Heart left ventricle (tissue), 16 donors: ENCODE data around the gene TMEM30B. TPM values are rescaled to one million over a fixed set of nuclear protein-coding genes. Genes with fewer than 3 reads are reported as not detected.
A peak's percentile ranks its signal among the peaks of the same experiment; 100 is the strongest.

Experiments used
- ATAC-seq, 4 donors: fragments of 200-7000 bp; cut with Tn5 transposase; one replicate each; pipeline ENCODE4 v1.9.1; 2020 to 2022; ENCODE audit warnings: moderate library complexity in 4 of 4, mild to moderate bottlenecking in 3 of 4, moderate number of reproducible peaks in 1 of 4
- DNase-seq, 5 donors: peaks; one replicate each; pipeline ENCODE4 v3.0.0-alpha.2; 2020
- H3K27ac ChIP-seq, 12 donors: fragments of 200-600 bp; sonication (generic) in 4 of 12; one replicate each; pipeline versions ENCODE4 v1.5.0 to v1.8.0; 2016 to 2022; ENCODE audit warnings: mild to moderate bottlenecking in 2 of 12
- H3K27me3 ChIP-seq, 9 donors: fragments of 200-600 bp; sonication (generic) in 2 of 9; one replicate each; pipeline versions ENCODE4 v1.5.1 to v1.8.0; 2016 to 2022; ENCODE audit warnings: mild to moderate bottlenecking in 3 of 9
- H3K36me3 ChIP-seq, 9 donors: fragments of 200-600 bp; sonication (generic) in 2 of 9; one replicate each; pipeline versions ENCODE4 v1.5.0 to v1.8.0; 2018 to 2022; ENCODE audit warnings: mild to moderate bottlenecking in 2 of 9
- H3K4me1 ChIP-seq, 12 donors: fragments of 200-600 bp; sonication (generic) in 4 of 12; one replicate each; pipeline versions ENCODE4 v1.5.0 to v1.8.0; 2016 to 2022; ENCODE audit warnings: mild to moderate bottlenecking in 3 of 12
- H3K4me3 ChIP-seq, 12 donors: fragments of 200-600 bp; sonication (generic) in 4 of 12; one replicate each; pipeline versions ENCODE4 v1.5.0 to v1.8.0; 2017 to 2022; ENCODE audit warnings: mild to moderate bottlenecking in 9 of 12, moderate library complexity in 4 of 12
- H3K9me3 ChIP-seq, 12 donors: fragments of 200-600 bp; sonication (generic) in 4 of 12; one replicate each; pipeline versions ENCODE4 v1.5.0 to v1.8.0; 2016 to 2022; ENCODE audit warnings: mild to moderate bottlenecking in 1 of 12
- POLR2A ChIP-seq, 2 donors: fragments of 450-650 bp; IDR thresholded peaks; one replicate each; pipeline ENCODE4 v1.6.1; 2017; ENCODE audit warnings: antibody characterized with exemption in 2 of 2, mild to moderate bottlenecking in 2 of 2, moderate library complexity in 2 of 2
- WGBS, 4 donors: extraction: QIAGEN DNeasy Blood & Tissue Kit in 2 of 4; methylation state at CpG; one replicate each; pipeline versions ENCODE4 v1.1.5 to v1.1.7; 2013 to 2018; 5-methylcytosine and 5-hydroxymethylcytosine counted together
- intact Hi-C, 10 donors: fragments of 100-400 bp; cut with DNase I; formaldehyde crosslinking; loops; one replicate each; pipeline versions ENCODE4 v1.11.1 to v1.14.2; 2022
- polyA plus RNA-seq, 2 donors: library from polyadenylated mRNA; stranded (reverse); fragments of 200-250 nt; gene quantifications; one replicate each; pipeline ENCODE4 v1.2.3, GENCODE V29; 2013
- total RNA-seq, 9 donors: library from RNA; depleted of rRNA in 2 of 9; stranded (reverse); fragments of >200 nt in 2 of 9; fragmentation: NEBNext Ultra II Directional in 3 of 9; extraction: Animal tissue kit (Norgen Biotek cat#: 25700) in 3 of 9; gene quantifications; one replicate each; pipeline versions ENCODE4 v1.1.0 to v1.2.4, GENCODE V29; 2016 to 2023
- TF ChIP-seq, protein P1 (sequence below), 12 donors: fragments of 200-600 bp; sonication (generic) in 4 of 12; IDR thresholded peaks; one replicate each; pipeline versions ENCODE4 v1.5.0 to v1.8.0; 2018 to 2022; ENCODE audit warnings: antibody characterized with exemption in 12 of 12, mild to moderate bottlenecking in 5 of 12
- donor health status: ischemic (EF 13 %, LVEDD 7.1; RV severe dilation, severe dysfunction).
- donor health status: healthy with polysubstance abuse.
- donor health status: DM: no; HTN: yes; CAD: no.
- donor health status: DM: no; HTN: no; CAD: no.
- donor health status: ischemic (EF 25% LVEDD 6.9; RV normal size, moderate dysfunction).
- donor health status: ischemic (EF 25% LVEDD 5.7; RV mildly dilated, moderate dysfunction).
- donor health status: healthy.
- donor health status: DM: yes; HTN: yes; CAD: no.
- donor health status: ischemic (EF 35%, LVEDD 5.7; RV mildly dilated, moderate dysfunction).
- donor health status: nonischemic (EF 11% LVEDD 7.7; RV severe dilation, severe dysfunction).
- donor health status: DM: yes; HTN: yes; CAD: no.
- donor health status: PGD.
- donor health status: ischemic (EF 29% LVEDD 5.4; RV normal size, mild dysfunction).
- donor health status: nonischemic (EF 23%, LVEDD 6.1; RV moderate dilation, normal function).

The TMEM30B gene
- total and polyA plus RNA-seq, 11 donors = 0.11 to 2.4 (median 0.38) TPM

- ATAC-seq = peak in 2 of 4 donors; percentile 17 to 20
- Histone ChIP-seq H3K4me3 (peak overlapping the region in 1 of 12 donors; percentile 9), H3K27ac (peak overlapping the region in 10 of 12 donors; percentile 15 to 84 (median 57)), H3K9me3 (peaks cover 0 to 9% (median 0%) of the 10 kb centered on the region in 12 donors), H3K4me1 (peaks cover 0 to 47% (median 23%) of the 10 kb centered on the region in 12 donors), H3K36me3 (no peaks in the 10 kb centered on the region), H3K27me3 (no peaks in the 10 kb centered on the region)
- intact Hi-C loops = loop anchor here in 4 of 10 donors (5.0 to 10.0 kb wide), 4 partner anchors 86 to 106 kb away; no protein-coding TSS in a partner anchor
- TF ChIP-seq, protein P1, sequence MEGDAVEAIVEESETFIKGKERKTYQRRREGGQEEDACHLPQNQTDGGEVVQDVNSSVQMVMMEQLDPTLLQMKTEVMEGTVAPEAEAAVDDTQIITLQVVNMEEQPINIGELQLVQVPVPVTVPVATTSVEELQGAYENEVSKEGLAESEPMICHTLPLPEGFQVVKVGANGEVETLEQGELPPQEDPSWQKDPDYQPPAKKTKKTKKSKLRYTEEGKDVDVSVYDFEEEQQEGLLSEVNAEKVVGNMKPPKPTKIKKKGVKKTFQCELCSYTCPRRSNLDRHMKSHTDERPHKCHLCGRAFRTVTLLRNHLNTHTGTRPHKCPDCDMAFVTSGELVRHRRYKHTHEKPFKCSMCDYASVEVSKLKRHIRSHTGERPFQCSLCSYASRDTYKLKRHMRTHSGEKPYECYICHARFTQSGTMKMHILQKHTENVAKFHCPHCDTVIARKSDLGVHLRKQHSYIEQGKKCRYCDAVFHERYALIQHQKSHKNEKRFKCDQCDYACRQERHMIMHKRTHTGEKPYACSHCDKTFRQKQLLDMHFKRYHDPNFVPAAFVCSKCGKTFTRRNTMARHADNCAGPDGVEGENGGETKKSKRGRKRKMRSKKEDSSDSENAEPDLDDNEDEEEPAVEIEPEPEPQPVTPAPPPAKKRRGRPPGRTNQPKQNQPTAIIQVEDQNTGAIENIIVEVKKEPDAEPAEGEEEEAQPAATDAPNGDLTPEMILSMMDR (IDR thresholded peaks at IDR 0.05) = no peak
- TF ChIP-seq POLR2A (IDR thresholded peaks at IDR 0.05) = no peak
- WGBS, 4 donors = 90 to 98% (median 95%) methylated on average over 4 of the region's 4 CpGs
- DNase-seq = no peak
These were observed 47.6 kb upstream of the TMEM30B start for GRCh38 chr14:61328626-61329262.

DNA sequence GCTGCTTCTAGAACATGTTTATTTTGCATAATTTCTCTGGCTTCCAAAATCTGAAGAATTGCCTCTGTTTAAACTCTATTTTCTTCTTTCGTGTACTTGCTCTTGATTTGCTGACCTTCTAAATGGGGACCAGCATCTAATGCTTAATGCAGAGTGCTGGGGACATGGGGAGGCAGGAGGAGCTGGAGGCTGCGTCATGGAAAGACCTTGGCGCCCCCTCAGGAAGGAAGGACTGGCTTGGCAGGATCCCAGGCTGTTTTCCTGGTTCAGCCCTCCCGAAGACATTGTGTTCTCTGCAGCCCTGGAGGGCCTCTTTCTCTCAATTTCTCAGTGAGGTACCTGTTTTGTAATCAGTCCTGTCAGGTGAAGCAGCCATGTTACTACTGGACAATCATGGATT is 45.7 kb upstream of the TMEM30B start:
- ATAC-seq = peak; percentile 62 to 91 (median 84)
- TF ChIP-seq POLR2A (IDR thresholded peaks at IDR 0.05) = peak in 1 of 2 donors; percentile 41
- TF ChIP-seq, protein P1 (IDR thresholded peaks at IDR 0.05) = no peak
- Histone ChIP-seq H3K4me1 (peaks cover 0 to 44% (median 26%) of the 10 kb centered on the region in 12 donors), H3K36me3 (no peaks in the 10 kb centered on the region), H3K27me3 (peaks cover 0 to 10% (median 0%) of the 10 kb centered on the region in 9 donors), H3K9me3 (peaks cover 0 to 9% (median 0%) of the 10 kb centered on the region in 12 donors), H3K4me3 (peak overlapping the region in 8 of 12 donors; percentile 3 to 36 (median 12)), H3K27ac (peak overlapping the region; percentile 48 to 88 (median 78))
- 16 to 36% (median 30%) methylated on average over 4 of the region's 4 CpGs for WGBS, 4 donors
- intact Hi-C loops = loop anchor here in 4 of 10 donors (5.0 to 10.0 kb wide), 4 partner anchors 88 to 108 kb away; no protein-coding TSS in a partner anchor
- peak; percentile 78 to 89 (median 83) for DNase-seq

- Histone ChIP-seq H3K36me3 (no peaks in the 10 kb centered on the region), H3K27me3 (peaks cover 0 to 17% (median 2%) of the 10 kb centered on the region in 9 donors), H3K4me3 (peak overlapping the region in 1 of 12 donors; percentile 36), H3K4me1 (peaks cover 3 to 46% (median 27%) of the 10 kb centered on the region in 12 donors), H3K9me3 (peaks cover 0 to 9% (median 0%) of the 10 kb centered on the region in 12 donors), H3K27ac (peak overlapping the region; percentile 14 to 88 (median 76))
- DNase-seq (no peak), ATAC-seq (no peak)
- intact Hi-C loops = loop anchor here in 4 of 10 donors (5.0 to 10.0 kb wide), 4 partner anchors 89 to 109 kb away; no protein-coding TSS in a partner anchor
- WGBS, 4 donors = 88 to 98% (median 92%) methylated on average over 1 of the region's 1 CpG
- TF ChIP-seq POLR2A (IDR thresholded peaks at IDR 0.05) = no peak
- TF ChIP-seq, protein P1 (IDR thresholded peaks at IDR 0.05) = no peak
These were observed 45.0 kb upstream of the TMEM30B start for GRCh38 chr14:61326146-61326545.

DNA sequence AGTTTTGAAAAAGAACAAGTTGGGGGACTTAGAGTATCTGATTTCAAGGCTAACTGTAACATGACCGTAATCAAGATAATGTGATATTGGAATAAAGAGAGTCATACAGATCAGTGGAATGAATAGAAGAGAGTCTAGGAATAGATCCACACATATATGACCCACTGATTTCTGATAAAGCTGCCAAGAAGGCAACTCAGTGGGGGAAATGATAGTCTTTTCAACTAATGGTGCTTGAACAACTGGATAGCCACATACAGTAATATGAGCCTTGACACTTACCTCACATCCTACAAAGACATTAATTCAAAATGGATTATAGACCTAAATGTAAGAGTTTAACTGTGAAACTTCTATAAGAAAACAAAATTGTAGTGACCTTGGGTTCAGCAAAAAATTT is 44.0 kb upstream of the TMEM30B start:
- Histone ChIP-seq H3K4me1 (peaks cover 4 to 42% (median 25%) of the 10 kb centered on the region in 12 donors), H3K9me3 (peaks cover 0 to 9% (median 0%) of the 10 kb centered on the region in 12 donors), H3K4me3 (peak overlapping the region in 2 of 12 donors; percentile 73 to 89), H3K27me3 (peaks cover 0 to 20% (median 4%) of the 10 kb centered on the region in 9 donors), H3K27ac (peak overlapping the region in 9 of 12 donors; percentile 31 to 93 (median 79)), H3K36me3 (no peaks in the 10 kb centered on the region)
- TF ChIP-seq POLR2A (IDR thresholded peaks at IDR 0.05) = no peak
- TF ChIP-seq, protein P1 (IDR thresholded peaks at IDR 0.05) = no peak
- 88 to 94% (median 90%) methylated on average over 1 of the region's 1 CpG for WGBS, 4 donors
- no peak for ATAC-seq
- DNase-seq = no peak
- intact Hi-C loops = loop anchor here in 4 of 10 donors (5.0 to 10.0 kb wide), 4 partner anchors 90 to 110 kb away; no protein-coding TSS in a partner anchor
